ENCODE results near the gene PITPNM1.
"Not testable (repeated sequence)": the region's sequence is repeated elsewhere in the genome, so short reads cannot be mapped to it uniquely, and the experiment has no call there.

DNA sequence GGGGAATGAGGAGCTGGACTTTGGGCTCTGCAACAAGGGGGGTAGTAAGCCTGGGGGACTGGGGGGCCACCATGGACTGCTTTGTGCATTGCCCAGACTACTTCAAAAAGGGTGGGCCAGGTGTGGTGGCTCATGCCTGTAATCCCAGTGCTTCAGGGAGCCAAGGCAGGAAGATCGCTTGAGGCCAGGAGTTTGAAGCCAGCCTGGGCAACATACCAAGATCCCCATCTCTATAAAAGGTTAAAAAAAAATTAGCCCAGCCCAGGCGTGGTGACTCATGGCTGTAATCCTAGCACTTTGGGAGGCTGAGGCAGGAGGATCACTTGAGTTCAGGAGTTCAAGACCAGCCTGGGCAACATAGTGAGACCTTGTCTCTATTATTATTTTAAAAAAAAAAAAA lies 39.6 kb downstream of the PITPNM1 start:
- TF ChIP-seq EZH2phosphoT487 (IDR thresholded peaks at IDR 0.05; ENCODE audit: insufficient read depth, low read depth); EZH2 (IDR thresholded peaks at IDR 0.05; ENCODE audit: insufficient read depth, poor library complexity, severe bottlenecking): not testable (repeated sequence)
